NCI-H82 treated with DMSO at 0.1 percent for 48 hours (cell line): ENCODE data around the gene AFTPH.

Source experiments
- DNase-seq: peaks from one replicate; lab custom pipeline; 2025; ENCODE audit not compliant: unreplicated experiment; lab: John Stamatoyannopoulos, UW

The AFTPH gene

GRCh38 chr2:64629875-64630274 is 105.7 kb downstream of the AFTPH start:
- DNase-seq = no peak

GRCh38 chr2:64630752-64631151 is 106.6 kb downstream of the AFTPH start:
- no peak for DNase-seq

- DNase-seq = no peak
These were observed 107.6 kb downstream of the AFTPH start for GRCh38 chr2:64631771-64632170.

GRCh38 chr2:64632835-64633819 is 109.0 kb downstream of the AFTPH start:
- DNase-seq = no peak

GRCh38 chr2:64634345-64635267 is 110.5 kb downstream of the AFTPH start:
- no peak for DNase-seq

- DNase-seq = no peak
These were observed 112.1 kb downstream of the AFTPH start for GRCh38 chr2:64635976-64636911.

- DNase-seq = no peak
These were observed 113.0 kb downstream of the AFTPH start for GRCh38 chr2:64637000-64637635.

- DNase-seq = no peak
These were observed 113.8 kb downstream of the AFTPH start for GRCh38 chr2:64637931-64638330.

- DNase-seq = no peak
These were observed 114.5 kb downstream of the AFTPH start for GRCh38 chr2:64638502-64639120.

GRCh38 chr2:64639691-64640090 is 115.6 kb downstream of the AFTPH start:
- DNase-seq = peak; percentile 80

- no peak for DNase-seq
These were observed 116.3 kb downstream of the AFTPH start for GRCh38 chr2:64640153-64641044.

- DNase-seq = no peak
These were observed 117.5 kb downstream of the AFTPH start for GRCh38 chr2:64641599-64641998.
